Fibroblast of mammary gland (primary cell): ENCODE measurements around the gene SIMC1.

Experiments used
- DNase-seq: peaks from one replicate; pipeline ENCODE4 v3.0.0-alpha.2; 2010; ENCODE audit warnings: low read depth
- H3K4me3 ChIP-seq: 2 replicates; pipeline ENCODE4 v1.5.1; 2011; ENCODE audit warnings: low read depth, mild to moderate bottlenecking, low read length, moderate library complexity; ENCODE audit not compliant: control insufficient read depth
- CTCF ChIP-seq: conservative IDR thresholded peaks from 2 replicates; pipeline ENCODE4 v1.5.1; 2011; ENCODE audit warnings: low read depth, low read length, inconsistent platforms; ENCODE audit not compliant: control insufficient read depth, insufficient read depth

Gene SIMC1

GRCh38 chr5:176373100-176373818 lies 135.0 kb downstream of the SIMC1 start:
- DNase-seq, result no peak
- no peak overlapping the region for H3K4me3 ChIP-seq
- TF ChIP-seq CTCF, result no peak

GRCh38 chr5:176379881-176380280 lies 141.7 kb downstream of the SIMC1 start:
- TF ChIP-seq CTCF, result no peak
- no peak overlapping the region for H3K4me3 ChIP-seq
- no peak for DNase-seq

DNA sequence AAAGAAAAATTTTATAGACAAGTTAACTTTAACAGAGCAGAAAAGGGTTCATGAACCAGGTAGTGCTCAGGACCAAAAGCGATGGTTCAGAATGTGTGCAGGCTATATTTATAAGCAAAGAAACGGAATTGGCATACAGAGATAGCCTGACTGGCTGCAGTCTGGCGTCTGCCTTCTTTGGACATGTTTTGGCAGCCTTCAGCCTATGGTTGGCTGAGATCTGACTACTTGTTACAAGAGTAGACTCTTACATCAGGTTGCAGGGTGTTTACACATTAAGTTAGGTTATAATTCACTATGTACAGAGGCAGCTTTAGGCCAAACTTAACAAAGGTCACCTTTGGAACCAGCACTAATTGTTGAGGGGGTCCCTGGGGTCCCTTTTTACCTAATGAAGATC lies 143.2 kb downstream of the SIMC1 start:
- DNase-seq, result no peak
- no peak overlapping the region for H3K4me3 ChIP-seq
- no peak for TF ChIP-seq CTCF

- TF ChIP-seq CTCF, result no peak
- no peak for DNase-seq
- H3K4me3 ChIP-seq, result no peak overlapping the region
Measured at GRCh38 chr5:176381979-176382378, 143.8 kb downstream of the SIMC1 start.

DNA sequence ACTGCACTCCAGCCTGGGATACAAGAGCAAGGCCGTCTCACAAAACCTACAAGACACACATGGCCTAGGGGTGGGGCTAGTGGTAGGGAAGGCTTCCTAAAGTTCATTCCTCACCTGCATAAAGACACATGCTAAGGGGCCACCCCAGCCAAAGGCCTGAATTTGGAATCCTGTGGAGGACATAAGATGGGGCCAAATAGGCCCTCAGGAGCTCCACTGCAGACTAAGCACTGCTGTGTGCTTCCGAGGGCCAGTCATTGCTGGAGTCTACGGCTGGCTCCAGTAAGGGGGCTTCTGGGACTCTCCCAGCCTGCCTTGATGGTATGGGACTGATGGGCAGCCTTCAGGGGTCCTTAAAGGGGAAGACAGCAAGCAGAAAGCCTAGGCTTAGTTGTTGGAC lies 144.5 kb downstream of the SIMC1 start:
- DNase-seq, result no peak
- no peak for TF ChIP-seq CTCF
- H3K4me3 ChIP-seq, result no peak overlapping the region

- TF ChIP-seq CTCF, result no peak
- no peak for DNase-seq
- H3K4me3 ChIP-seq, result no peak overlapping the region
Measured at GRCh38 chr5:176383248-176383905, 145.2 kb downstream of the SIMC1 start.
